Left colon (tissue), 2 donors: Measurements from ENCODE around the gene GEMIN7. TPM values are rescaled to one million over a fixed set of nuclear protein-coding genes. Genes with fewer than 3 reads are reported as not detected.

ENCODE experiments used
- ATAC-seq: fragments of 200-7000 bp; cut with Tn5 transposase; one replicate; pipeline ENCODE4 v1.9.1; 2020; ENCODE audit warnings: mild to moderate bottlenecking, moderate library complexity
- DNase-seq, 2 donors: peaks; one replicate each; pipeline ENCODE4 v3.0.0-alpha.2; 2020
- intact Hi-C, 2 donors: fragments of 100-400 bp; cut with DNase I in 1 of 2; cut with micrococcal nuclease in 1 of 2; formaldehyde crosslinking; loops; one replicate each; pipeline versions ENCODE4 v1.11.2 to v1.14.0; 2022; cut with DNase I, micrococcal nuclease
- total RNA-seq, 2 donors: library from RNA; stranded (reverse); fragmentation: NEBNext Ultra II Directional; extraction: Animal tissue kit (Norgen Biotek cat#: 25700); gene quantifications; one replicate each; pipeline ENCODE4 v1.2.1, GENCODE V29; 2021
- donor health status: DM: no; HTN: no; CAD: no.
- donor health status: DM: yes; HTN: yes; CAD: no.

The GEMIN7 gene
- total RNA-seq, 2 donors from 2014 or later: 18.1 to 22.8 TPM

- ATAC-seq (peak; percentile 14), DNase-seq (no peak)
- intact Hi-C loops: no loop called here
Measured at GRCh38 chr19:45137179-45137761, 58.2 kb downstream of the GEMIN7 start.

DNA sequence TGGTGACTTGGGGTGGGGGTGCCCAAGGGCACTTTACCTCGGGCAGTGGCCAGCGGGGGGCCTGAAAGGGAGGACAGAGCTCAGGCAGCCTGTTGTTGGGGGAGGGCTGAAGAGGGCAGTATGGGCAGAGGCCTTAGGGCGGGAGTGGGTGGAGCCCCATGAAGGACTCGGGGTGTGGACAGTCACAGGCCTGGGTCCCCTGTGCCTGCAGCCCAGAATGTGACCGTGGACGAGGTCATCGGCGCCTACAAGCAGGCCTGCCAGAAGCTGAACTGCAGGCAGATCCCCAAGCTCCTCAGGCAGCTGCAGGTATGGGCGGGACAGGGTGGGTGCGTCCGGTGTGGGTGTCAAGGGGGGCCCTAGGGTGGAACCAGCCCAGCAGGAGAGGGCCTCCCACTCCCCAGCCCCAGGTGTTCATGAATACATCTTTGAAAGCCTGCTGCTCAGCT, 59.3 kb downstream of the GEMIN7 start:
- ATAC-seq: peak; percentile 53
- intact Hi-C loops: no loop called here

DNA sequence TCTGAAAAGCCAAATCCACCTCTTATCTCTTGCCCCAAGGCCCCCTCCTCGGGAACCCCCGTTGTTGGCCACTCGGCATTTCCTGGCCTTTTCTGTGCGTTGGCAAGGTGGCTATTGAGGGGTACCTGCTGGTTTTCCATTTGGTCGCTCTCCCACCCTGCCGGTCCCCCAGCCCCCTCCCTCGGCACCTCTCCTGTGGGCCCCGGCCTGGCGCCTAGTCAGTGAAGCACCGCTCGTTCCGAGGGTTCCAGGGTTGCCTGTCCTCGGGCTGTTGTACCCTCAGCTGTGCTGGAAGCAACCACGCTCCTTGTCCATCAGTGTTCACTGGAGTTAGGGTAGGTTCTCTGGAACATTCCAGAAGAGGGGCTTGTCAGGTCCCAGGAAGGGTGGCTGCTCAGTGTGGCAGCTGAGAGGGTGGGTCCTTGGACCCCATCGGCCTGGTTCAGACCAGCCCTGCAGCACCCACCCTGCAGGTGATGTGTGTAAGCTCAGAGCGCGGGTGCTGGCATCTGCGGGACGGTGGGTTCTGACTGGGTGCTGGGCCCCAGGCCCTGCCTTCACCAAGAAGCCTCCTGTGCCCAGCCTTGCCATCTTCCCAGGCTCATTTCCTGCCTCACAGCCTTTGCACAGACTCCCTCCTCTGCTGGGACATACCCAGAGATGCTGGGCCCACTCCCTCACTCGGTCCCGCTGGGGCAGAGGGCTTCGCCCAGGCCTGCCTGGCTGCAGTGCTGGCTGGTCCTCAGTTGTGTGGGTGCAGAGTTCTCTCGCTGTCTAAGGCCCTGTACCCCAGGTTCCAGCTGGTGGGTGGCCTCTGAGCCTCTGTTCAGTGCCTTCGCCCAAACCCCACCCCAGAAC, 60.5 kb downstream of the GEMIN7 start:
- intact Hi-C loops: no loop called here
- DNase-seq: no peak

More for the DNA sequence above, 59.3 kb downstream of the GEMIN7 start:
- DNase-seq: no peak

GRCh38 chr19:45140144-45140503, 61.1 kb downstream of the GEMIN7 start:
- DNase-seq: no peak
- no peak for ATAC-seq
- intact Hi-C loops: no loop called here

More for the DNA sequence above, 60.5 kb downstream of the GEMIN7 start:
- no peak for ATAC-seq

DNA sequence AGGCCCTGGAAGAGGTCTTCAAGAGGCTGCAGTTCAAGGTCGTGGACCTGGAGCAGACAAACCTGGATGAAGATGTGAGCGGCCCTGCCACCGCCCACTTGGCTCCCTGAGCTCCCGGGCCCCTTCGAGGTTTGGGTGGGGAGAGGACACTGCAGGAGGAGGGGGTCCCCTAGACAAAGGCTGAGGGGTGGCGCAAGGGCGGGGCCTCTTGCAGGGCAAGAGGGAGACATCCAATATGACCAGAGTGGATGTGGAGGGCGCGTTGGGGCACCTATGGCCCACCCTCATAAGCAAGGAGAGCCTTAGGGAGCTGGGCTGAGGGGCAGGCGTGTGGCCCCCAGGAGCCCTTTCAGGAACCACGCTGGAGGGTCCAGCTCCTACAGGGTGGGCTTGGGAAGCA, 61.5 kb downstream of the GEMIN7 start:
- DNase-seq: no peak
- intact Hi-C loops: no loop called here
- ATAC-seq: no peak

Other genes starting within 250 kb of the GEMIN7 start
- gene NECTIN2, start 233.0 kb upstream of the GEMIN7 start, total RNA-seq: 100 to 1,000 TPM; 112 to 125 TPM
- 10 to 100 TPM; 48.7 to 80.0 TPM for gene TOMM40, start 188.0 kb upstream of the GEMIN7 start, total RNA-seq
- gene APOE, start 173.5 kb upstream of the GEMIN7 start, total RNA-seq: 10 to 100 TPM; 14.6 to 88.2 TPM
- 10 to 100 TPM in 1 of 2 donors, 1 to 10 TPM in 1; 2.8 to 23.8 TPM for gene APOC1, start 164.7 kb upstream of the GEMIN7 start, total RNA-seq
- not detected for gene APOC4, start 137.0 kb upstream of the GEMIN7 start, total RNA-seq
- 1 to 10 TPM in 1 of 2 donors, not detected in 1; 4.4 TPM for gene APOC2, start 133.2 kb upstream of the GEMIN7 start, total RNA-seq
- 100 to 1,000 TPM; 113 to 129 TPM for gene CLPTM1, start 123.9 kb upstream of the GEMIN7 start, total RNA-seq
- gene RELB, start 77.8 kb upstream of the GEMIN7 start, total RNA-seq: 10 to 100 TPM; 11.8 to 40.9 TPM
- 10 to 100 TPM; 65.3 to 92.8 TPM for gene CLASRP, start 40.2 kb upstream of the GEMIN7 start, total RNA-seq
- 1 to 10 TPM; 4.0 to 6.1 TPM for gene ZNF296, start 2.8 kb upstream of the GEMIN7 start, total RNA-seq
- 10 to 100 TPM; 31.6 to 33.1 TPM for gene PPP1R37, start 13.9 kb downstream of the GEMIN7 start, total RNA-seq
- under 1 TPM; 0.08 to 0.15 TPM for gene NKPD1, start 81.7 kb downstream of the GEMIN7 start, total RNA-seq
- 10 to 100 TPM; 45.0 to 46.9 TPM for gene TRAPPC6A, start 99.0 kb downstream of the GEMIN7 start, total RNA-seq
- gene BLOC1S3, start 99.5 kb downstream of the GEMIN7 start, total RNA-seq: 10 to 100 TPM; 11.2 to 13.5 TPM
- gene EXOC3L2, start 166.1 kb downstream of the GEMIN7 start, total RNA-seq: 1 to 10 TPM; 1.3 to 1.4 TPM
- gene MARK4, start 172.0 kb downstream of the GEMIN7 start, total RNA-seq: 10 to 100 TPM; 18.0 to 24.7 TPM
- gene CKM, start 243.6 kb downstream of the GEMIN7 start, total RNA-seq: under 1 TPM in 1 of 2 donors, not detected in 1; 0.50 TPM